Smooth muscle cell (in vitro differentiated cells): ENCODE results near the gene ABCC1. TPM values are rescaled to one million over a fixed set of nuclear protein-coding genes. Genes with fewer than 3 reads are reported as not detected.

Experiments used
- DNase-seq: peaks from one replicate; lab custom pipeline; 2025; ENCODE audit not compliant: unreplicated experiment; lab: John Stamatoyannopoulos, UW
- H2AFZ ChIP-seq: fragments of 200-600 bp; sonication (generic); 2 replicates; pipeline ENCODE4 v1.6.0; 2016; ENCODE audit warnings: antibody characterized with exemption, low read depth, mild to moderate bottlenecking
- H3F3A ChIP-seq: fragments of 200-600 bp; sonication (generic); 2 replicates; pipeline ENCODE4 v1.6.0; 2017; ENCODE audit warnings: antibody characterized with exemption, low read depth
- H3K27ac ChIP-seq: fragments of 200-600 bp; sonication (generic); 2 replicates; pipeline ENCODE4 v1.5.1; 2016; ENCODE audit warnings: low read depth, mild to moderate bottlenecking
- H3K27me3 ChIP-seq: fragments of 200-600 bp; sonication (generic); 2 replicates; pipeline ENCODE4 v1.6.1; 2016; ENCODE audit warnings: low read depth, mild to moderate bottlenecking
- H3K36me3 ChIP-seq: fragments of 200-600 bp; sonication (generic); 2 replicates; pipeline ENCODE4 v1.5.1; 2016; ENCODE audit warnings: low read depth
- H3K4me1 ChIP-seq: fragments of 200-600 bp; sonication (generic); 2 replicates; pipeline ENCODE4 v1.5.1; 2016; ENCODE audit warnings: low read depth
- H3K4me2 ChIP-seq: fragments of 200-600 bp; sonication (generic); 2 replicates; pipeline ENCODE4 v1.6.0; 2016; ENCODE audit warnings: mild to moderate bottlenecking
- H3K4me3 ChIP-seq: fragments of 200-600 bp; sonication (generic); 2 replicates; pipeline ENCODE4 v1.5.1; 2016; ENCODE audit warnings: mild to moderate bottlenecking
- H3K79me2 ChIP-seq: fragments of 200-600 bp; sonication (generic); 2 replicates; pipeline ENCODE4 v1.6.0; 2016; ENCODE audit warnings: low read depth, mild to moderate bottlenecking
- H3K9ac ChIP-seq: fragments of 200-600 bp; sonication (generic); 2 replicates; pipeline ENCODE4 v1.6.0; 2016; ENCODE audit warnings: low read depth
- H3K9me3 ChIP-seq: fragments of 200-600 bp; sonication (generic); replicated peaks from 2 replicates; pipeline ENCODE4 v1.5.1; 2016; ENCODE audit warnings: low read depth
- H4K20me1 ChIP-seq: fragments of 200-600 bp; sonication (generic); 2 replicates; pipeline ENCODE4 v1.6.0; 2016; ENCODE audit warnings: low read depth
- WGBS: methylation state at CpG from one replicate; pipeline ENCODE4 v1.1.7; 2016; ENCODE audit warnings: low lambda C conversion rate; 5-methylcytosine and 5-hydroxymethylcytosine counted together
- polyA plus RNA-seq: library from polyadenylated mRNA; unstranded; fragments of >200 nt; fragmentation: Nextera tagmentation; extraction: Ambion mirVana; gene quantifications from 2 replicates; pipeline ENCODE4 v1.2.1, GENCODE V29; 2016
- total RNA-seq: library from RNA; depleted of rRNA; stranded (reverse); fragments of >200 nt; gene quantifications from 2 replicates; pipeline ENCODE4 v1.2.3, GENCODE V29; 2014
- TF ChIP-seq, protein P1 (sequence below): fragments of 200-600 bp; sonication (generic); IDR thresholded peaks from 2 replicates; pipeline ENCODE4 v1.5.1; 2017; ENCODE audit warnings: borderline replicate concordance, mild to moderate bottlenecking, antibody characterized with exemption; ENCODE audit not compliant: insufficient read depth, poor library complexity, severe bottlenecking

The ABCC1 gene
- total and polyA plus RNA-seq, 2 experiments from 2014 or later = 10.2 to 22.7 TPM

DNA sequence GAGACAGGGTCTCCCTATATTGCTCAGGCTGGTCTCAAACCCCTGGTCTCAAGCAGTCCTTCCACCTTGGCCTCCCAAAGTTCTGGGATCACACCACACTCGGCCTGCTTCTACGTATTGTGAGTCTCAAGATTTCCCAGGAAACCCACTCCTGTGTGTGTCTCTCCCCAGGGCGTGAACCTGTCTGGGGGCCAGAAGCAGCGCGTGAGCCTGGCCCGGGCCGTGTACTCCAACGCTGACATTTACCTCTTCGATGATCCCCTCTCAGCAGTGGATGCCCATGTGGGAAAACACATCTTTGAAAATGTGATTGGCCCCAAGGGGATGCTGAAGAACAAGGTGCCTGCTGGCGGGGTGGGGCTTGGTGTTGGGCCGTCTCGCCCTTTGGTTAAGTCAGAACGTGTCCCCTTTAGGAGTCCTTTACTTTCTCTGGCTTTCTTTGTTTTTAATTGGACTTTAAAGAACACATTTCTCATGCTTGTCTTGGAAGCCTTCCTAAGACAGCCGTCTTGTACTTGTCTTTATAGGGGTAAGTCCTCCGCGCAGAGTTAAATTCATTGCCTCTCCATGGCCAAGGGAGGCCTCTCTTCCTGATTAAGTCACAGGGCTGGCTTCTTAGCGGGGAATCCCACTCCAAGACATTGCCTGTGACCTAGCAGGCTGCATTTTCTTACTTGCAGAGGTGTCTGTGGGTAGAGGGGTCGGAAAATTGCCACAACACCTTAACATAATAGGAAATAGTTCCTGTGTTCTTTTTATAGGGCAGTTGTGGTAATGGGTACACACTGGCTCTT lies 137.4 kb downstream of the ABCC1 start:
- no peaks in the 10 kb centered on the region for H3F3A ChIP-seq
- TF ChIP-seq, protein P1, sequence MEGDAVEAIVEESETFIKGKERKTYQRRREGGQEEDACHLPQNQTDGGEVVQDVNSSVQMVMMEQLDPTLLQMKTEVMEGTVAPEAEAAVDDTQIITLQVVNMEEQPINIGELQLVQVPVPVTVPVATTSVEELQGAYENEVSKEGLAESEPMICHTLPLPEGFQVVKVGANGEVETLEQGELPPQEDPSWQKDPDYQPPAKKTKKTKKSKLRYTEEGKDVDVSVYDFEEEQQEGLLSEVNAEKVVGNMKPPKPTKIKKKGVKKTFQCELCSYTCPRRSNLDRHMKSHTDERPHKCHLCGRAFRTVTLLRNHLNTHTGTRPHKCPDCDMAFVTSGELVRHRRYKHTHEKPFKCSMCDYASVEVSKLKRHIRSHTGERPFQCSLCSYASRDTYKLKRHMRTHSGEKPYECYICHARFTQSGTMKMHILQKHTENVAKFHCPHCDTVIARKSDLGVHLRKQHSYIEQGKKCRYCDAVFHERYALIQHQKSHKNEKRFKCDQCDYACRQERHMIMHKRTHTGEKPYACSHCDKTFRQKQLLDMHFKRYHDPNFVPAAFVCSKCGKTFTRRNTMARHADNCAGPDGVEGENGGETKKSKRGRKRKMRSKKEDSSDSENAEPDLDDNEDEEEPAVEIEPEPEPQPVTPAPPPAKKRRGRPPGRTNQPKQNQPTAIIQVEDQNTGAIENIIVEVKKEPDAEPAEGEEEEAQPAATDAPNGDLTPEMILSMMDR = no peak
- no peaks in the 10 kb centered on the region for H3K27me3 ChIP-seq
- H4K20me1 ChIP-seq = no peaks in the 10 kb centered on the region
- H3K9me3 ChIP-seq = no peaks in the 10 kb centered on the region
- H3K4me3 ChIP-seq = no peak overlapping the region
- peaks cover 17% of the 10 kb centered on the region for H3K36me3 ChIP-seq
- no peaks in the 10 kb centered on the region for H3K4me1 ChIP-seq
- 95% methylated on average over 18 of the region's 18 CpGs for WGBS
- no peak overlapping the region for H3K9ac ChIP-seq
- no peaks in the 10 kb centered on the region for H3K79me2 ChIP-seq
- H3K4me2 ChIP-seq = no peak overlapping the region
- no peak for DNase-seq
- H2AFZ ChIP-seq = no peak overlapping the region
- no peak overlapping the region for H3K27ac ChIP-seq

DNA sequence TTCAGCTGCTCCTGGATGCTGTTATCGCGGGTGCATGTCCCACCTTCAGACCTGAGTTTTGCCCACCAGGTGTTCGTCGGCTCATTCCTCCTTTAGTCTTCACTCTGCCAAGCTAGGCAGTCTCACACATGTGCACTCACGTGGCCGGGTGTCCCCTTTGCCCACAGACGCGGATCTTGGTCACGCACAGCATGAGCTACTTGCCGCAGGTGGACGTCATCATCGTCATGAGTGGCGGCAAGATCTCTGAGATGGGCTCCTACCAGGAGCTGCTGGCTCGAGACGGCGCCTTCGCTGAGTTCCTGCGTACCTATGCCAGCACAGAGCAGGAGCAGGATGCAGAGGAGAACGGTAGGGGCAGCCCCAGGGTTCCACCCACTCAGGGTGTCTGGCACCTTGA lies 140.8 kb downstream of the ABCC1 start:
- no peaks in the 10 kb centered on the region for H3K79me2 ChIP-seq
- H3F3A ChIP-seq = no peaks in the 10 kb centered on the region
- no peaks in the 10 kb centered on the region for H3K36me3 ChIP-seq
- H3K27ac ChIP-seq = no peak overlapping the region
- no peaks in the 10 kb centered on the region for H4K20me1 ChIP-seq
- H3K4me2 ChIP-seq = no peak overlapping the region
- DNase-seq = no peak
- no peaks in the 10 kb centered on the region for H3K27me3 ChIP-seq
- no peak overlapping the region for H2AFZ ChIP-seq
- no peak overlapping the region for H3K4me3 ChIP-seq
- WGBS = 97% methylated on average over 19 of the region's 19 CpGs
- TF ChIP-seq, protein P1 = no peak
- H3K9ac ChIP-seq = no peak overlapping the region
- no peaks in the 10 kb centered on the region for H3K9me3 ChIP-seq
- H3K4me1 ChIP-seq = no peaks in the 10 kb centered on the region

DNA sequence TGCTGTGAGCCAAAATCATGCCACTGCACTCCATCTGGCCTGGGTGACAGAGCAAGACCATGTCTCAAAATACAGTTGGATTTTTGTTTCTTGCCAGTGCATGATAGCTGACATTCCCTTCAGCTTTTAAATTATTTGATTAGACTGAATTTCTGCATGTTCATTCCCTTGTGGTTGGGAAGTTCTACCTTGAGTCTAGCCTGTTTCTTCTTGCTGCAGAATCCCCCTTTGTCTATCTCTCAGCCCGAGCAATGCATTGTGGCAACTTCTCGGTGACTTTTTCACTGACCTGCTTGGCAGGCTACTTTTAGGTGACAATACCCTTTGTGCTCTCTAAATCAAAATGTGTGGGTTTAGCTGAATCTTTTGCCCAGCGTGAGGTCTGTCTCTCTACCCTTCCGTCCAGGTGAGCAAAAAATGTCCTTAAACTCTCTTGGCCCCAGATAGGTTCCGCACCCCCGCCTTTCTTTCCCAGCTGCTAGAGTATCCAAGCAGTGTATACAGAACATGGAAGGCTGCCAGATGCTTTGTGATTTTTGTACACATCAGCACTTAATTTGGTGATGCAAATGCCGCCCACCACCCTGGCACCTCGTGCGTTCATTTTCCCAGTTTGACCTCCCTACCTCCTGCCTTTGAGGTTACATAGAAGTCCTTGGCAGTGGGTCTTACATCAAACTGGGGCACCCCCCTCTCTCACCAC lies 143.7 kb downstream of the ABCC1 start:
- H3F3A ChIP-seq = no peaks in the 10 kb centered on the region
- no peak overlapping the region for H3K4me2 ChIP-seq
- H3K79me2 ChIP-seq = no peaks in the 10 kb centered on the region
- no peaks in the 10 kb centered on the region for H3K36me3 ChIP-seq
- no peaks in the 10 kb centered on the region for H3K9me3 ChIP-seq
- TF ChIP-seq, protein P1 = no peak
- H3K4me1 ChIP-seq = no peaks in the 10 kb centered on the region
- DNase-seq = no peak
- 94% methylated on average over 9 of the region's 9 CpGs for WGBS
- no peaks in the 10 kb centered on the region for H3K27me3 ChIP-seq
- H2AFZ ChIP-seq = no peak overlapping the region
- H4K20me1 ChIP-seq = no peaks in the 10 kb centered on the region
- no peak overlapping the region for H3K4me3 ChIP-seq
- no peak overlapping the region for H3K9ac ChIP-seq
- no peak overlapping the region for H3K27ac ChIP-seq
